ENCODE data around the gene RTL5. TPM values are rescaled to one million over a fixed set of nuclear protein-coding genes. Genes with fewer than 3 reads are reported as not detected.

RTL5 gene
- polyA plus RNA-seq, 1 donor (not counting 4 experiments of a cell fraction or from before 2014, with no cell fraction given): 0.09 TPM

- Histone ChIP-seq H3K4me2 (ENCODE audit: control insufficient read depth, extremely low read depth, insufficient read depth, low read depth, low read length) (no peak overlapping the region), H3K27ac (ENCODE audit: control insufficient read depth, insufficient read depth, low read length) (no peak overlapping the region), H2AFZ (ENCODE audit: control insufficient read depth, low read length) (no peak overlapping the region), H3K4me1 (ENCODE audit: control insufficient read depth, extremely low read depth, insufficient read depth, low read length) (no peaks in the 10 kb centered on the region), H3K9me1 (ENCODE audit: control insufficient read depth, extremely low read depth, insufficient read depth, low read length) (no peaks in the 10 kb centered on the region), H3K79me2 (ENCODE audit: control insufficient read depth, insufficient read depth, low read length) (no peaks in the 10 kb centered on the region), H4K20me1 (ENCODE audit: control insufficient read depth, extremely low read depth, insufficient read depth, low read length) (no peaks in the 10 kb centered on the region), H3K4me3 (ENCODE audit: control insufficient read depth in 2 of 3, extremely low read depth in 1 of 3, insufficient read depth in 2 of 3, low read depth in 1 of 3, low read length in 3 of 3) (no peak overlapping the region), H3K9ac (ENCODE audit: control insufficient read depth, extremely low read depth, insufficient read depth, low read length) (no peak overlapping the region), H3K36me3 (ENCODE audit: control insufficient read depth in 2 of 2, extremely low read depth in 1 of 2, insufficient read depth in 2 of 2, low read length in 2 of 2) (no peaks in the 10 kb centered on the region), H3K9me3 (ENCODE audit: control insufficient read depth, low read depth, low read length) (no peaks in the 10 kb centered on the region), H3K27me3 (ENCODE audit: control insufficient read depth, extremely low read depth, insufficient read depth, low read length) (peaks cover 72% of the 10 kb centered on the region)
- TF ChIP-seq EZH2 (IDR thresholded peaks at IDR 0.05; ENCODE audit: low read length) (peak; percentile 34), CTCF (optimal IDR thresholded peaks at IDR 0.05 in 1 of 3, IDR thresholded peaks at IDR 0.05 in 1 of 3, conservative IDR thresholded peaks at IDR 0.05 in 1 of 3; ENCODE audit: extremely low read depth in 1 of 3, insufficient read depth in 2 of 3, low read length in 3 of 3) (no peak)
- FAIRE-seq (no peak), DNase-seq (ENCODE audit: low read depth, low spot score) (no peak)
- dilution Hi-C loops (cut with MboI; ENCODE audit: extremely low pct_ligation_motif_present, low sequenced_read_pairs): no loop called here
Measured at GRCh38 chrX:72132456-72132855, 741 bp upstream of the RTL5 start.

GRCh38 chrX:72130762-72131250 lies 909 bp downstream of the RTL5 start:
- Histone ChIP-seq H3K4me3 (ENCODE audit: control insufficient read depth in 2 of 3, extremely low read depth in 1 of 3, insufficient read depth in 2 of 3, low read depth in 1 of 3, low read length in 3 of 3) (no peak overlapping the region), H3K4me2 (ENCODE audit: control insufficient read depth, extremely low read depth, insufficient read depth, low read depth, low read length) (no peak overlapping the region), H3K4me1 (ENCODE audit: control insufficient read depth, extremely low read depth, insufficient read depth, low read length) (peaks cover 9% of the 10 kb centered on the region), H3K9me3 (ENCODE audit: control insufficient read depth, low read depth, low read length) (no peaks in the 10 kb centered on the region), H3K79me2 (ENCODE audit: control insufficient read depth, insufficient read depth, low read length) (no peaks in the 10 kb centered on the region), H3K27ac (ENCODE audit: control insufficient read depth, insufficient read depth, low read length) (no peak overlapping the region), H3K27me3 (ENCODE audit: control insufficient read depth, extremely low read depth, insufficient read depth, low read length) (peaks cover 72% of the 10 kb centered on the region), H4K20me1 (ENCODE audit: control insufficient read depth, extremely low read depth, insufficient read depth, low read length) (no peaks in the 10 kb centered on the region), H3K36me3 (ENCODE audit: control insufficient read depth in 2 of 2, extremely low read depth in 1 of 2, insufficient read depth in 2 of 2, low read length in 2 of 2) (no peaks in the 10 kb centered on the region), H2AFZ (ENCODE audit: control insufficient read depth, low read length) (no peak overlapping the region), H3K9ac (ENCODE audit: control insufficient read depth, extremely low read depth, insufficient read depth, low read length) (no peak overlapping the region), H3K9me1 (ENCODE audit: control insufficient read depth, extremely low read depth, insufficient read depth, low read length) (no peaks in the 10 kb centered on the region)
- FAIRE-seq (no peak), DNase-seq (ENCODE audit: low read depth, low spot score) (no peak)
- TF ChIP-seq CTCF (optimal IDR thresholded peaks at IDR 0.05 in 1 of 3, IDR thresholded peaks at IDR 0.05 in 1 of 3, conservative IDR thresholded peaks at IDR 0.05 in 1 of 3; ENCODE audit: extremely low read depth in 1 of 3, insufficient read depth in 2 of 3, low read length in 3 of 3) (no peak), EZH2 (IDR thresholded peaks at IDR 0.05; ENCODE audit: low read length) (no peak)
- dilution Hi-C loops (cut with MboI; ENCODE audit: extremely low pct_ligation_motif_present, low sequenced_read_pairs): no loop called here
